Measurements from ENCODE around the gene TNRC6B.
A peak's percentile ranks its signal among the peaks of the same experiment; 100 is the strongest.

Gene TNRC6B

DNA sequence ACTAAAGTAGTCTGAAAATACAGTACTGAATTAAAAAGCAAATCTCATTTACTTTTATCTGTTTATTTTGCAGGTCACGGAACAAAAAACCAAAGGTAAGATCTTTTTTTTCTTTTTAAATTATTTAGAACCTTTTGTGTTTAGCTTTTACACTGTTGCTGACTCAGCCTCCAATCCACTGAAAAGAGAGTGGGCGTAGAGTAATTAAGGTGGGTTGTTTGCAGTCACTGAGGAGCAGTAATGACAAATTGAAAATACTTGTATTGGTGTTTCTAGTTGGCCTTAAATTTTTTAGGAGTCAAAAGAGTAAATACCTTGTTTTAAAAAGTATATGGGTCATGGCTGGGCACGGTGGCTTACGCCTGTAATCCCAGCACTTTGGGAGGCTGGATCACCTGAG, 73.4 kb downstream of the TNRC6B start:
- H3K9me3 ChIP-seq (ENCODE audit: control insufficient read depth, low read length) = no peaks in the 10 kb centered on the region
- no peak for DNase-seq
- peaks cover 34% of the 10 kb centered on the region for H3K4me1 ChIP-seq (ENCODE audit: control insufficient read depth, insufficient read depth, low read length, poor library complexity, severe bottlenecking)
- H3K36me3 ChIP-seq (ENCODE audit: control insufficient read depth, insufficient read depth, low read length) = peaks cover 8% of the 10 kb centered on the region
- H3K27ac ChIP-seq (ENCODE audit: insufficient read depth, low read length, poor library complexity, severe bottlenecking) = no peak overlapping the region
- no peak overlapping the region for H3K4me3 ChIP-seq (ENCODE audit: insufficient read depth, low read depth, low read length, poor library complexity, severe bottlenecking)
- no peaks in the 10 kb centered on the region for H3K27me3 ChIP-seq (replicated peaks; ENCODE audit: control insufficient read depth, insufficient read depth, low read length, poor library complexity, severe bottlenecking)

- Histone ChIP-seq H3K36me3 (ENCODE audit: control insufficient read depth, insufficient read depth, low read length) (peaks cover 4% of the 10 kb centered on the region), H3K9me3 (ENCODE audit: control insufficient read depth, low read length) (no peaks in the 10 kb centered on the region), H3K4me3 (ENCODE audit: insufficient read depth, low read depth, low read length, poor library complexity, severe bottlenecking) (no peak overlapping the region), H3K4me1 (ENCODE audit: control insufficient read depth, insufficient read depth, low read length, poor library complexity, severe bottlenecking) (peaks cover 38% of the 10 kb centered on the region), H3K27ac (ENCODE audit: insufficient read depth, low read length, poor library complexity, severe bottlenecking) (no peak overlapping the region), H3K27me3 (replicated peaks; ENCODE audit: control insufficient read depth, insufficient read depth, low read length, poor library complexity, severe bottlenecking) (no peaks in the 10 kb centered on the region)
- DNase-seq = no peak
These were observed 74.4 kb downstream of the TNRC6B start for GRCh38 chr22:40252146-40252545.

DNA sequence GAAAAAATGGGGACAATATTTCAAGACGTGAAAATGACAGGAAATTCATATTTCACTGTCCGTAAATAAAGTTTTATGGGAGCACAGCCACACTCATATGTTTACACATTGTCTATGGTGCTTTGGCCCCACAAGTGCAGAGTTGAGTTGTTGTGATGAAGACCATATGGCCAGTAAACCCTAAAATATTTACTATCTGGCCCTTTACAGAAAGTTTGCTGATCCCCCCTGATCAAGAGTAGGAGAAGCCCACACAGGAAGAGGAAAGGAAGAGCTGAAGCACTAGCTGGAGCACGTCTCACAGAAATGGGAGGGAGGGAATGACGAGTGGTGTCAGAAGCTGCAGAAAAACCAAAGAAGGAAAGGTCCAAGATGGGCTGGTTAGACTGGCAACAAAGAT, 78.8 kb downstream of the TNRC6B start:
- Histone ChIP-seq H3K4me3 (ENCODE audit: insufficient read depth, low read depth, low read length, poor library complexity, severe bottlenecking) (no peak overlapping the region), H3K9me3 (ENCODE audit: control insufficient read depth, low read length) (no peaks in the 10 kb centered on the region), H3K4me1 (ENCODE audit: control insufficient read depth, insufficient read depth, low read length, poor library complexity, severe bottlenecking) (peaks cover 37% of the 10 kb centered on the region), H3K36me3 (ENCODE audit: control insufficient read depth, insufficient read depth, low read length) (peaks cover 9% of the 10 kb centered on the region), H3K27me3 (replicated peaks; ENCODE audit: control insufficient read depth, insufficient read depth, low read length, poor library complexity, severe bottlenecking) (no peaks in the 10 kb centered on the region), H3K27ac (ENCODE audit: insufficient read depth, low read length, poor library complexity, severe bottlenecking) (no peak overlapping the region)
- DNase-seq = no peak

DNA sequence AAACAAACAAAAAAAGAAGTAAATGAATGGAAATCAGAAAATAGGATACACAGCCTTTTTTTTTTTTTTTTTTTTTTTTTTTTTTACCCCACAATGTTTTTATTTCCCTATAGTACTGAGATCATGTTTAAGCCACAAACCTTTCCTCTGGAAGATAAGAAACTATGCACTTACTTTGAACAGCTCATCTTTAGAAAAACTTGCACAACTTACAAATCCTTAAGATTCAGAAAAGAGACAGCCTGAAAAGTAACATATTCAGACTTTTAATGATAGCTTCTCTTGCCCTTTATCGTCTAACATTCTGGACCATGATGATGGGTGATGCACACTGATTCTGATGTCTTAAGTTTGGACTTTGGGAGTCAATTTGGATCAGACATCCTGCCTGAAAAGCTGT, 80.3 kb downstream of the TNRC6B start:
- Histone ChIP-seq H3K9me3 (ENCODE audit: control insufficient read depth, low read length) (no peaks in the 10 kb centered on the region), H3K36me3 (ENCODE audit: control insufficient read depth, insufficient read depth, low read length) (peaks cover 18% of the 10 kb centered on the region), H3K4me1 (ENCODE audit: control insufficient read depth, insufficient read depth, low read length, poor library complexity, severe bottlenecking) (peaks cover 37% of the 10 kb centered on the region), H3K27ac (ENCODE audit: insufficient read depth, low read length, poor library complexity, severe bottlenecking) (peak overlapping the region; percentile 50), H3K27me3 (replicated peaks; ENCODE audit: control insufficient read depth, insufficient read depth, low read length, poor library complexity, severe bottlenecking) (no peaks in the 10 kb centered on the region), H3K4me3 (ENCODE audit: insufficient read depth, low read depth, low read length, poor library complexity, severe bottlenecking) (no peak overlapping the region)
- DNase-seq = no peak

- DNase-seq = no peak
- Histone ChIP-seq H3K36me3 (ENCODE audit: control insufficient read depth, insufficient read depth, low read length) (peaks cover 18% of the 10 kb centered on the region), H3K27me3 (replicated peaks; ENCODE audit: control insufficient read depth, insufficient read depth, low read length, poor library complexity, severe bottlenecking) (no peaks in the 10 kb centered on the region), H3K4me1 (ENCODE audit: control insufficient read depth, insufficient read depth, low read length, poor library complexity, severe bottlenecking) (peaks cover 42% of the 10 kb centered on the region), H3K9me3 (ENCODE audit: control insufficient read depth, low read length) (no peaks in the 10 kb centered on the region), H3K4me3 (ENCODE audit: insufficient read depth, low read depth, low read length, poor library complexity, severe bottlenecking) (no peak overlapping the region), H3K27ac (ENCODE audit: insufficient read depth, low read length, poor library complexity, severe bottlenecking) (peak overlapping the region; percentile 50)
These were observed 80.8 kb downstream of the TNRC6B start for GRCh38 chr22:40258501-40258915.

DNA sequence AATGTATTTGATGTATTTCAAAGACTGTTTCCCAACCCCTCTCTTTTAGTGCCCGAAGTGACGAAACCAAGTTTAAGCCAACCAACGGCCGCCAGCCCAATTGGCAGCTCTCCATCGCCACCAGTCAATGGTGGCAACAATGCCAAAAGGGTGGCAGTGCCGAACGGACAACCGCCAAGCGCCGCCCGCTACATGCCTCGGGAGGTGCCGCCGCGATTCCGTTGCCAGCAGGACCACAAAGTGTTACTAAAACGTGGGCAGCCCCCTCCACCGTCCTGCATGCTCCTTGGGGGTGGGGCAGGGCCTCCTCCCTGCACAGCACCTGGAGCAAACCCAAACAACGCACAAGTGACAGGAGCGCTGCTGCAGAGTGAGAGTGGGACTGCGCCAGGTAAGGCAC, 84.1 kb downstream of the TNRC6B start:
- Histone ChIP-seq H3K27ac (ENCODE audit: insufficient read depth, low read length, poor library complexity, severe bottlenecking) (no peak overlapping the region), H3K9me3 (ENCODE audit: control insufficient read depth, low read length) (no peaks in the 10 kb centered on the region), H3K4me3 (ENCODE audit: insufficient read depth, low read depth, low read length, poor library complexity, severe bottlenecking) (no peak overlapping the region), H3K27me3 (replicated peaks; ENCODE audit: control insufficient read depth, insufficient read depth, low read length, poor library complexity, severe bottlenecking) (no peaks in the 10 kb centered on the region), H3K4me1 (ENCODE audit: control insufficient read depth, insufficient read depth, low read length, poor library complexity, severe bottlenecking) (peaks cover 47% of the 10 kb centered on the region), H3K36me3 (ENCODE audit: control insufficient read depth, insufficient read depth, low read length) (peaks cover 27% of the 10 kb centered on the region)
- no peak for DNase-seq

DNA sequence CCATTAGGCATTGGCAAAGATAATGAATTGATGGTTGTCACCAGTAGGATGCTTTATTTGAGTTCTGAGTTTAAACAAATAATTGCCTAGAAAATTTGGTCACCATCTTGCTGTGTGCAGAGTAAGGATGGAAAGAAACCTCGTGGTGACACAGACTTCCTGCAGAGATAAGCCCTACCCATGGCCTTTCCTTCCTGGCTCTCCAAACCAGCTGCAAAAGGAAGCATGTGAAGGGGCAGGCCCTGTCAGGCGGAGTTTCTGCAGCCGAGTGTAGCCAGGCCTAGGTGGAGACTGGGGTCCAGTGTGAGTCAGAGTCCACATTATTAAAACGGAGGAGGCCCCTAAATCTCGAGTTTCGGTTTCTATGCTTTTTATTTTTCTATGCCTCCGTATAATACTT, 85.5 kb downstream of the TNRC6B start:
- H3K36me3 ChIP-seq (ENCODE audit: control insufficient read depth, insufficient read depth, low read length) = peaks cover 30% of the 10 kb centered on the region
- peaks cover 37% of the 10 kb centered on the region for H3K4me1 ChIP-seq (ENCODE audit: control insufficient read depth, insufficient read depth, low read length, poor library complexity, severe bottlenecking)
- DNase-seq = no peak
- no peak overlapping the region for H3K4me3 ChIP-seq (ENCODE audit: insufficient read depth, low read depth, low read length, poor library complexity, severe bottlenecking)
- H3K27ac ChIP-seq (ENCODE audit: insufficient read depth, low read length, poor library complexity, severe bottlenecking) = no peak overlapping the region
- H3K9me3 ChIP-seq (ENCODE audit: control insufficient read depth, low read length) = no peaks in the 10 kb centered on the region
- no peaks in the 10 kb centered on the region for H3K27me3 ChIP-seq (replicated peaks; ENCODE audit: control insufficient read depth, insufficient read depth, low read length, poor library complexity, severe bottlenecking)

GRCh38 chr22:40265783-40266182, 88.1 kb downstream of the TNRC6B start:
- no peak overlapping the region for H3K27ac ChIP-seq (ENCODE audit: insufficient read depth, low read length, poor library complexity, severe bottlenecking)
- H3K4me3 ChIP-seq (ENCODE audit: insufficient read depth, low read depth, low read length, poor library complexity, severe bottlenecking) = no peak overlapping the region
- no peak for DNase-seq
- H3K4me1 ChIP-seq (ENCODE audit: control insufficient read depth, insufficient read depth, low read length, poor library complexity, severe bottlenecking) = peaks cover 20% of the 10 kb centered on the region
- peaks cover 26% of the 10 kb centered on the region for H3K36me3 ChIP-seq (ENCODE audit: control insufficient read depth, insufficient read depth, low read length)
- H3K27me3 ChIP-seq (replicated peaks; ENCODE audit: control insufficient read depth, insufficient read depth, low read length, poor library complexity, severe bottlenecking) = no peaks in the 10 kb centered on the region
- H3K9me3 ChIP-seq (ENCODE audit: control insufficient read depth, low read length) = no peaks in the 10 kb centered on the region

DNA sequence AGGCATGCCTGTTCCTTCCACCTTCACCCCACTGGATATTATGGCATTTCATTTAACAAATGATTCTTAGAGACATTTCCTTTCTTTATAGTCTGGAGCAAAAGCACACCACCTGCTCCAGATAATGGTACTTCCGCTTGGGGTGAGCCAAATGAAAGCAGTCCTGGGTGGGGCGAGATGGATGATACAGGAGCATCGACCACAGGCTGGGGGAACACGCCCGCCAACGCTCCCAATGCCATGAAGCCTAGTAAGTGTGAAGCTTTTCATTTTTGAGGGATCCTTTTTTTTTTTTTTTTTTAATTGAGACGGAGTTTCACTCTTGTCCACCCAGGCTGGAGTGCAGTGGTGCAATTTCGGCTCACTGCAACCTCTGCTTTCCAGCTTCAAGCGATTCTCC, 92.3 kb downstream of the TNRC6B start:
- Histone ChIP-seq H3K4me3 (ENCODE audit: insufficient read depth, low read depth, low read length, poor library complexity, severe bottlenecking) (no peak overlapping the region), H3K27ac (ENCODE audit: insufficient read depth, low read length, poor library complexity, severe bottlenecking) (no peak overlapping the region), H3K36me3 (ENCODE audit: control insufficient read depth, insufficient read depth, low read length) (peaks cover 24% of the 10 kb centered on the region), H3K4me1 (ENCODE audit: control insufficient read depth, insufficient read depth, low read length, poor library complexity, severe bottlenecking) (peaks cover 8% of the 10 kb centered on the region), H3K9me3 (ENCODE audit: control insufficient read depth, low read length) (no peaks in the 10 kb centered on the region), H3K27me3 (replicated peaks; ENCODE audit: control insufficient read depth, insufficient read depth, low read length, poor library complexity, severe bottlenecking) (no peaks in the 10 kb centered on the region)
- DNase-seq = no peak

- no peaks in the 10 kb centered on the region for H3K27me3 ChIP-seq (replicated peaks; ENCODE audit: control insufficient read depth, insufficient read depth, low read length, poor library complexity, severe bottlenecking)
- DNase-seq = no peak
- H3K9me3 ChIP-seq (ENCODE audit: control insufficient read depth, low read length) = no peaks in the 10 kb centered on the region
- H3K27ac ChIP-seq (ENCODE audit: insufficient read depth, low read length, poor library complexity, severe bottlenecking) = no peak overlapping the region
- H3K4me3 ChIP-seq (ENCODE audit: insufficient read depth, low read depth, low read length, poor library complexity, severe bottlenecking) = no peak overlapping the region
- H3K36me3 ChIP-seq (ENCODE audit: control insufficient read depth, insufficient read depth, low read length) = peaks cover 19% of the 10 kb centered on the region
- peaks cover 9% of the 10 kb centered on the region for H3K4me1 ChIP-seq (ENCODE audit: control insufficient read depth, insufficient read depth, low read length, poor library complexity, severe bottlenecking)
These were observed 93.1 kb downstream of the TNRC6B start for GRCh38 chr22:40270748-40271373.

All from effector memory CD4-positive, alpha-beta T cell (primary cell).